ENCODE results near the gene ITPR2. TPM values are rescaled to one million over a fixed set of nuclear protein-coding genes. Genes with fewer than 3 reads are reported as not detected.

Gene ITPR2
- total RNA-seq, 1 donor from 2014 or later: 16.7 TPM

DNA sequence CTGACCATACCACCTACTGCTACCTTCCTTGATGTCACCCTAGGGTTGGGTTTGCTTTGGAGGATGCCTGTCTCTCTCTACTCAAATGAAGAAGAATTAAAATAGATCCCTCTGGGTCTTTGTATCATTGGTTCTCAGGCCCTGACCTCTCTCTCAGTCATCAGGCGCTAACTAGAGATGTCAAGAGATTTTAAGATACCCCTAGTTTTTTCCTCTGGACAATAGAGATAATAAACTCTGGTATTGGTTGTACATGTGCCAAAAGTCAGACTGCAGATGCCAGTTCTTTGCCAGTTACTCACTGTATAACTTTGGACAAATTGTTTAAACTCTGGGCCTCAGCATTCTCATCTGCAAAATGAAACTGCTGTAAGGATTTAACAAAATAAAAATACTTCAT is 31.5 kb downstream of the ITPR2 start:
- DNase-seq (ENCODE audit: low read depth, low spot score): no peak
- H3K36me3 Mint-ChIP-seq (ENCODE audit: low read depth): no peaks in the 10 kb centered on the region
- TF ChIP-seq, protein P1, sequence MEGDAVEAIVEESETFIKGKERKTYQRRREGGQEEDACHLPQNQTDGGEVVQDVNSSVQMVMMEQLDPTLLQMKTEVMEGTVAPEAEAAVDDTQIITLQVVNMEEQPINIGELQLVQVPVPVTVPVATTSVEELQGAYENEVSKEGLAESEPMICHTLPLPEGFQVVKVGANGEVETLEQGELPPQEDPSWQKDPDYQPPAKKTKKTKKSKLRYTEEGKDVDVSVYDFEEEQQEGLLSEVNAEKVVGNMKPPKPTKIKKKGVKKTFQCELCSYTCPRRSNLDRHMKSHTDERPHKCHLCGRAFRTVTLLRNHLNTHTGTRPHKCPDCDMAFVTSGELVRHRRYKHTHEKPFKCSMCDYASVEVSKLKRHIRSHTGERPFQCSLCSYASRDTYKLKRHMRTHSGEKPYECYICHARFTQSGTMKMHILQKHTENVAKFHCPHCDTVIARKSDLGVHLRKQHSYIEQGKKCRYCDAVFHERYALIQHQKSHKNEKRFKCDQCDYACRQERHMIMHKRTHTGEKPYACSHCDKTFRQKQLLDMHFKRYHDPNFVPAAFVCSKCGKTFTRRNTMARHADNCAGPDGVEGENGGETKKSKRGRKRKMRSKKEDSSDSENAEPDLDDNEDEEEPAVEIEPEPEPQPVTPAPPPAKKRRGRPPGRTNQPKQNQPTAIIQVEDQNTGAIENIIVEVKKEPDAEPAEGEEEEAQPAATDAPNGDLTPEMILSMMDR (conservative IDR thresholded peaks at IDR 0.05): no peak

GRCh38 chr12:26800858-26801257 is 32.1 kb downstream of the ITPR2 start:
- no peak overlapping the region for H3K27ac Mint-ChIP-seq (ENCODE audit: unreplicated experiment)
- no peak for DNase-seq (ENCODE audit: low read depth, low spot score)
- H3K4me3 Mint-ChIP-seq: no peak overlapping the region
- TF ChIP-seq, protein P1 (conservative IDR thresholded peaks at IDR 0.05): no peak
- no peaks in the 10 kb centered on the region for H3K27me3 Mint-ChIP-seq (ENCODE audit: low read depth)
- H3K4me1 Mint-ChIP-seq: peaks cover 45% of the 10 kb centered on the region
- H3K36me3 Mint-ChIP-seq (ENCODE audit: low read depth): no peaks in the 10 kb centered on the region
- H3K9me3 Mint-ChIP-seq: no peaks in the 10 kb centered on the region

More for the DNA sequence above, 31.5 kb downstream of the ITPR2 start:
- Mint-ChIP-seq H3K27me3 (ENCODE audit: low read depth) (no peaks in the 10 kb centered on the region), H3K9me3 (no peaks in the 10 kb centered on the region), H3K27ac (ENCODE audit: unreplicated experiment) (peak overlapping the region; percentile 50), H3K4me3 (no peak overlapping the region), H3K4me1 (peaks cover 45% of the 10 kb centered on the region)

GRCh38 chr12:26800347-26800746 is 32.6 kb downstream of the ITPR2 start:
- no peaks in the 10 kb centered on the region for H3K9me3 Mint-ChIP-seq
- H3K36me3 Mint-ChIP-seq (ENCODE audit: low read depth): no peaks in the 10 kb centered on the region
- peaks cover 45% of the 10 kb centered on the region for H3K4me1 Mint-ChIP-seq
- no peak overlapping the region for H3K4me3 Mint-ChIP-seq
- TF ChIP-seq, protein P1 (conservative IDR thresholded peaks at IDR 0.05): no peak
- DNase-seq (ENCODE audit: low read depth, low spot score): no peak
- H3K27ac Mint-ChIP-seq (ENCODE audit: unreplicated experiment): no peak overlapping the region
- H3K27me3 Mint-ChIP-seq (ENCODE audit: low read depth): no peaks in the 10 kb centered on the region

DNA sequence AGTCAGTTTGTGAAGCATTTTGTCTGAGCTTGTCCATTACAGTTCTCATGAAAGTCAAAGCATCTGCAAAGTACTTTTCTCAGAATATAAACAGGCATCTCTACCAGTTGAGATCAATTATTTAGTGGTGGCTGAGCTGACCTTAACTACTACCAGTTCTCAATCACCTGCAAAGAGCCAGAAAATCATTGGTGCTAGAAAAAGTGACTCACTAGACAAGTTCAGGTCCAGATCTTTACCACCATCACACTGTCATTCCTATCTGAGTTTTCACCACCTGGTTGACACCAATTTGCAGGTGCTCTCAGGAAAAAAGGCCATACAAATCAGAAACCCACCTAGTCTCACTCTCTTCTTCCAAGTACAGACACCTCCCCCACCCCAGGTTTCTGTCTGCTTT is 33.3 kb downstream of the ITPR2 start:
- no peaks in the 10 kb centered on the region for H3K9me3 Mint-ChIP-seq
- H3K27ac Mint-ChIP-seq (ENCODE audit: unreplicated experiment): no peak overlapping the region
- no peaks in the 10 kb centered on the region for H3K27me3 Mint-ChIP-seq (ENCODE audit: low read depth)

DNA sequence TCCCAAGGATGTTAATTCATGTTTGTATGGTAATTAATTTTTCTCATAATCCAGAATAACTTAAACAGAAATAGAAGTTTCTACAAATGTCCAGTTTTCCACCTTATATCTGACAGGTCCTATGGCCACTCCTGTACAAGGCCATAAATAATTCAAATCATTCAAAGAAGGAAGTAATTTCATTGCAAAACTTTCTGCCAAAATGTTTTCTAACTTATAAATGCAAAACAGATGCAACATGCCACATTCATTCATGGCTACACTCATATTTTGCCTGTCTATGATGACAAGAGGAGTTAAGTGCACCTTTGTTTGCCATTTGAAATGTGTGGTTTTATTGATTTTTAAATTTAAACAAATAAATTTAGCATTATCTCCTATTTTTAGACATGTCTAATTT is 34.4 kb downstream of the ITPR2 start:
- TF ChIP-seq, protein P1 (conservative IDR thresholded peaks at IDR 0.05): no peak
- no peak for DNase-seq (ENCODE audit: low read depth, low spot score)
- Mint-ChIP-seq H3K27me3 (ENCODE audit: low read depth) (no peaks in the 10 kb centered on the region), H3K4me1 (peaks cover 38% of the 10 kb centered on the region), H3K9me3 (no peaks in the 10 kb centered on the region), H3K27ac (ENCODE audit: unreplicated experiment) (no peak overlapping the region), H3K4me3 (no peak overlapping the region), H3K36me3 (ENCODE audit: low read depth) (no peaks in the 10 kb centered on the region)

More for the DNA sequence above, 33.3 kb downstream of the ITPR2 start:
- no peak for DNase-seq (ENCODE audit: low read depth, low spot score)
- H3K4me3 Mint-ChIP-seq: peak overlapping the region; percentile 1
- H3K4me1 Mint-ChIP-seq: peaks cover 45% of the 10 kb centered on the region
- TF ChIP-seq, protein P1 (conservative IDR thresholded peaks at IDR 0.05): no peak
- no peaks in the 10 kb centered on the region for H3K36me3 Mint-ChIP-seq (ENCODE audit: low read depth)

GRCh38 chr12:26798023-26798422 is 35.0 kb downstream of the ITPR2 start:
- TF ChIP-seq, protein P1 (conservative IDR thresholded peaks at IDR 0.05): no peak
- DNase-seq (ENCODE audit: low read depth, low spot score): no peak
- Mint-ChIP-seq H3K9me3 (no peaks in the 10 kb centered on the region), H3K27ac (ENCODE audit: unreplicated experiment) (no peak overlapping the region), H3K4me1 (peaks cover 32% of the 10 kb centered on the region), H3K36me3 (ENCODE audit: low read depth) (no peaks in the 10 kb centered on the region), H3K27me3 (ENCODE audit: low read depth) (no peaks in the 10 kb centered on the region), H3K4me3 (no peak overlapping the region)
